Muscle of leg (tissue), 11 donors: ENCODE measurements around the gene LTBP1. TPM values are rescaled to one million over a fixed set of nuclear protein-coding genes. Genes with fewer than 3 reads are reported as not detected.
A peak's percentile ranks its signal among the peaks of the same experiment; 100 is the strongest.

Experiments
- DNase-seq: peaks from one replicate; pipeline ENCODE4 v3.0.0; 2013
- H3K27ac ChIP-seq: one replicate; pipeline ENCODE4 v1.5.1; 2013; ENCODE audit warnings: mild to moderate bottlenecking, low read length, control low read depth
- H3K27me3 ChIP-seq: one replicate; pipeline ENCODE4 v1.6.1; 2013; ENCODE audit warnings: low read length; ENCODE audit not compliant: control insufficient read depth, insufficient read depth
- H3K36me3 ChIP-seq: one replicate; pipeline ENCODE4 v1.6.1; 2013; ENCODE audit warnings: low read length; ENCODE audit not compliant: control insufficient read depth, insufficient read depth
- H3K4me1 ChIP-seq: one replicate; pipeline ENCODE4 v1.6.1; 2013; ENCODE audit warnings: low read length; ENCODE audit not compliant: control insufficient read depth, insufficient read depth
- H3K4me3 ChIP-seq: one replicate; pipeline ENCODE4 v1.5.1; 2013; ENCODE audit warnings: low read length, control low read depth
- H3K9me3 ChIP-seq: replicated peaks from 2 replicates; pipeline ENCODE4 v1.6.1; 2013; ENCODE audit warnings: low read depth, low read length; ENCODE audit not compliant: control insufficient read depth
- WGBS: methylation state at CpG from one replicate; pipeline ENCODE4 v1.1.5; 2013; ENCODE audit warnings: missing lambda C conversion rate; ENCODE audit not compliant: insufficient coverage; 5-methylcytosine and 5-hydroxymethylcytosine counted together
- polyA plus RNA-seq, 8 donors: library from polyadenylated mRNA; unstranded; fragments of 120-200 nt; gene quantifications; one replicate each; pipeline versions ENCODE4 v1.2.1 to v1.2.3, GENCODE V29; 2013; ENCODE audit warnings: inconsistent platforms in 1 of 8, low replicate concordance in 1 of 8; ENCODE audit not compliant: insufficient read length in 8 of 8, insufficient read depth in 1 of 8
- total RNA-seq: library from RNA; stranded (reverse); fragments of 120-200 nt; gene quantifications from one replicate; pipeline ENCODE4 v1.2.4, GENCODE V29; 2013

The LTBP1 gene
- total and polyA plus RNA-seq, 9 donors, result 37.5 to 87.3 (median 57.9) TPM

DNA sequence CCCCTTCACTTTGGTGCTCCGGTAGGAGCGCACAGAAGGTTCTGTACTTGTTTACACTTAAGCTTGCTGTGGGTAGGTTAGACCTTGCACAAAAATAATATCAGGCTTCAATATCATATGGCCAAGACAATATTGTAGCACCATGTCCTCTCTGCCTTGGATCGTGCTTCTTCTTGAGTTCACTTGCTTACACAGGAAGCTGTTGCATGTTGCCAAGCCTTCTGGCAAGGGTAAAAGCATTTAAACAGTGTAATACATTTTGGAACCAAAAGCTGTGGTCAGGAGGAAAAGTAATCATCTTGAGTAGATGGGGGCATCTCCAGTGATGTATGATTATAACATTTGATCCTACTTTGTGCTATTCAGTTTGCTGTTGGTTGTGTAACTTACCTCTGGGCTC is 197.5 kb downstream of the LTBP1 start:
- no peaks in the 10 kb centered on the region for H3K27me3 ChIP-seq
- H3K4me1 ChIP-seq, result peaks cover 26% of the 10 kb centered on the region
- no peaks in the 10 kb centered on the region for H3K9me3 ChIP-seq
- no peak overlapping the region for H3K27ac ChIP-seq
- no CpG with 5 or more reads among the region's 3 CpGs for WGBS
- DNase-seq, result peak; percentile 83
- H3K4me3 ChIP-seq, result no peak overlapping the region
- peaks cover 3% of the 10 kb centered on the region for H3K36me3 ChIP-seq

- Histone ChIP-seq H3K4me1 (peaks cover 26% of the 10 kb centered on the region), H3K27ac (peak overlapping the region; percentile 62), H3K36me3 (peaks cover 3% of the 10 kb centered on the region), H3K27me3 (no peaks in the 10 kb centered on the region), H3K9me3 (no peaks in the 10 kb centered on the region), H3K4me3 (no peak overlapping the region)
- DNase-seq, result peak; percentile 82
- WGBS, result no CpG with 5 or more reads among the region's 3 CpGs
Measured at GRCh38 chr2:33145459-33145858, 198.7 kb downstream of the LTBP1 start.

- DNase-seq, result peak; percentile 67
- Histone ChIP-seq H3K9me3 (no peaks in the 10 kb centered on the region), H3K27ac (peak overlapping the region; percentile 66), H3K4me1 (peaks cover 26% of the 10 kb centered on the region), H3K27me3 (no peaks in the 10 kb centered on the region), H3K36me3 (peaks cover 3% of the 10 kb centered on the region), H3K4me3 (no peak overlapping the region)
- no CpG with 5 or more reads among the region's 3 CpGs for WGBS
Measured at GRCh38 chr2:33146102-33146501, 199.3 kb downstream of the LTBP1 start.

GRCh38 chr2:33153008-33153407 is 206.3 kb downstream of the LTBP1 start:
- H3K9me3 ChIP-seq, result no peaks in the 10 kb centered on the region
- no peak overlapping the region for H3K27ac ChIP-seq
- no peak for DNase-seq
- H3K4me1 ChIP-seq, result no peaks in the 10 kb centered on the region
- H3K36me3 ChIP-seq, result no peaks in the 10 kb centered on the region
- no peak overlapping the region for H3K4me3 ChIP-seq
- no peaks in the 10 kb centered on the region for H3K27me3 ChIP-seq
- WGBS, result 60% methylated on average over 1 of the region's 2 CpGs

DNA sequence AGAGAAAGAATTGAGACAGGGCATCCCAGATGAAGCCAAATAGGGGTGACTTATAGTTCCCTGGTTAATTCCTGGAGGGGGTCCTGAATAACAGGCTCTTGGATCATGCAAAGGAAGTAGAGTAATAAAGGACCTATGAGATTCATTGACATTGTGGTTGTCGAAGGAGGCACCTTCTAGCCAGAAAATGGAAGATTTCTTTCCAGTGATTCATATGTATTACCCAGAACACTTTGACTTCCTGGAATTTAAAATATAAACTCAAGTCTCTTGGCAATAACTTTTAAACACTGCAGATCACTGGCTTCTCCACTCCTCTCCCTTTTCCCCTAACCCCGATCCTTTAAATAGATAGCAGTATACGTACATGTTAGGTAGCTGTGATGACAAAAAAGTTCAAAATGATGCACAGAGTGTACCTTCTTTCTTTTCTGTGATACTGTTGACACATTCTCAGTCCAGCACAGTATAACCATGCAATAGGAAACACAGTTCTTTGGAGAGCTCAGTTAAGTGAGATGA is 211.8 kb downstream of the LTBP1 start:
- Histone ChIP-seq H3K27me3 (no peaks in the 10 kb centered on the region), H3K9me3 (no peaks in the 10 kb centered on the region), H3K36me3 (no peaks in the 10 kb centered on the region), H3K4me1 (no peaks in the 10 kb centered on the region), H3K4me3 (no peak overlapping the region), H3K27ac (no peak overlapping the region)
- no peak for DNase-seq
- no CpG with 5 or more reads among the region's 3 CpGs for WGBS

- Histone ChIP-seq H3K4me3 (no peak overlapping the region), H3K4me1 (no peaks in the 10 kb centered on the region)
Measured at GRCh38 chr2:33160191-33160590, 213.4 kb downstream of the LTBP1 start.

GRCh38 chr2:33166287-33166881 is 219.6 kb downstream of the LTBP1 start:
- H3K9me3 ChIP-seq, result no peaks in the 10 kb centered on the region
- DNase-seq, result no peak
- H3K4me3 ChIP-seq, result no peak overlapping the region
- no peaks in the 10 kb centered on the region for H3K36me3 ChIP-seq
- no peak overlapping the region for H3K27ac ChIP-seq
- H3K4me1 ChIP-seq, result no peaks in the 10 kb centered on the region
- no peaks in the 10 kb centered on the region for H3K27me3 ChIP-seq
- no CpG with 5 or more reads among the region's 5 CpGs for WGBS

More at GRCh38 chr2:33160191-33160590, 213.4 kb downstream of the LTBP1 start:
- Histone ChIP-seq H3K27ac (no peak overlapping the region), H3K9me3 (no peaks in the 10 kb centered on the region), H3K36me3 (no peaks in the 10 kb centered on the region), H3K27me3 (no peaks in the 10 kb centered on the region)
- WGBS, result 97% methylated on average over 3 of the region's 5 CpGs
- DNase-seq, result no peak

GRCh38 chr2:33167622-33168245 is 221.0 kb downstream of the LTBP1 start:
- no peak overlapping the region for H3K4me3 ChIP-seq
- DNase-seq, result no peak
- H3K27ac ChIP-seq, result no peak overlapping the region
- 64% methylated on average over 1 of the region's 3 CpGs for WGBS
- no peaks in the 10 kb centered on the region for H3K36me3 ChIP-seq
- no peaks in the 10 kb centered on the region for H3K27me3 ChIP-seq
- H3K4me1 ChIP-seq, result no peaks in the 10 kb centered on the region
- H3K9me3 ChIP-seq, result no peaks in the 10 kb centered on the region

DNA sequence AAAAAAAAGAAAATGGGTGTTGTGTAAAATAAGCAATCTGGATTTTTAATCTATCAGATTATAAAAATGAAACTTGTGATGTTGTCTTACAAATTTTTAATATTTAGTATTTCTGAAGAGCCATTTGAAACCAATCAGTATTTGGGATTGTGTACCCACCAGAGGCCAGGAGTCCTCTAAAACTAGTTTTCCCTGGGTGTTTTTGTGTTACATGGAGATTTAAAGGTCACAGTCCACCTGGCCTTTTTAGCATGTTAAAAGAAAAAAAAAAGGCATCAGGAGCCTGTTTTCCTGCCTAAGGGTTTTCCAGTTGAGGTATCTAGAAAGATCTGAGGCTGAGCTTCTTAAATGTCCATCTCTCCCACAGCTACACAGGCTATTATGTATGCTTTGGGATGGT is 221.7 kb downstream of the LTBP1 start:
- Histone ChIP-seq H3K27me3 (no peaks in the 10 kb centered on the region), H3K27ac (no peak overlapping the region), H3K4me1 (no peaks in the 10 kb centered on the region), H3K4me3 (no peak overlapping the region), H3K36me3 (no peaks in the 10 kb centered on the region), H3K9me3 (no peaks in the 10 kb centered on the region)
- no peak for DNase-seq

GRCh38 chr2:33168922-33169321 is 222.2 kb downstream of the LTBP1 start:
- 25% methylated on average over 2 of the region's 4 CpGs for WGBS
- no peaks in the 10 kb centered on the region for H3K4me1 ChIP-seq
- H3K9me3 ChIP-seq, result no peaks in the 10 kb centered on the region
- H3K36me3 ChIP-seq, result no peaks in the 10 kb centered on the region
- no peak overlapping the region for H3K27ac ChIP-seq
- H3K27me3 ChIP-seq, result no peaks in the 10 kb centered on the region
- no peak for DNase-seq
- no peak overlapping the region for H3K4me3 ChIP-seq
